Measurements from ENCODE around the gene RIN3. TPM values are rescaled to one million over a fixed set of nuclear protein-coding genes. Genes with fewer than 3 reads are reported as not detected.

The RIN3 gene
- total RNA-seq, 1 experiment from 2014 or later: 1.5 TPM

DNA sequence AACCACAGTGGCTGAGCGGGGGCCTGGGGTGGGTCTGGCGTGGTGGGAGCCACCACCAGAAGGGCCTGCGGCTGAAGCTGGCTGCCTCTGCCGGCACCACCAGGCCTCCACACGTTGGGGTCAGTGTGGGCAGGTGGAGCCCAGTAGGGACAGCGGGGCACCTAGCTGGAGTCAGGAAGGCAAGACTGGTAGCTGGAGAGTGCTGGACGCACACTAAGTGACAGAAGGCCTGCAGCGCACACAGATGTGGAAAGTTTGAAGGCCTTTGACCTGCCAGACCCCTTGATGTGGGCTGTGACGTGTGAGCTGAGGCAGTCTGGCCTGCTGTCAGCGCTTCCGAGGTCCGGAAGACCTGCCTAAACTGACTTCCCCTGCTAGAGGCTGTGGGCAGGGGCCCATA is 26.3 kb downstream of the RIN3 start:
- H2BK120ac ChIP-seq (ENCODE audit: low read depth, low read length, poor library complexity, severe bottlenecking): no peak overlapping the region
- H4K91ac ChIP-seq (ENCODE audit: insufficient read length, low read depth, low read length): no peak overlapping the region
- H3K18ac ChIP-seq (ENCODE audit: insufficient read length, low read depth, low read length): no peak overlapping the region
- no peak overlapping the region for H4K8ac ChIP-seq (replicated peaks; ENCODE audit: insufficient read length, low read depth, low read length)
- H3K23ac ChIP-seq (ENCODE audit: insufficient read length, low read depth, low read length): no peak overlapping the region
- H3K14ac ChIP-seq (ENCODE audit: insufficient read depth, low read length): no peak overlapping the region; the same call in 1 of the 2 replicates
- H3K4me1 ChIP-seq (ENCODE audit: insufficient read depth, low read length): no peaks in the 10 kb centered on the region; the same call in 1 of the 2 replicates
- H3K27ac Mint-ChIP-seq: no peak overlapping the region
- H2BK15ac ChIP-seq (ENCODE audit: low read depth, low read length): no peak overlapping the region
- DNase-seq: no peak
- H3K56ac ChIP-seq (ENCODE audit: insufficient read length, low read depth, low read length): no peak overlapping the region
- peaks cover 16 to 19% of the 10 kb centered on the region in 2 experiments for H3K4me1 Mint-ChIP-seq
- TF ChIP-seq, protein P1, sequence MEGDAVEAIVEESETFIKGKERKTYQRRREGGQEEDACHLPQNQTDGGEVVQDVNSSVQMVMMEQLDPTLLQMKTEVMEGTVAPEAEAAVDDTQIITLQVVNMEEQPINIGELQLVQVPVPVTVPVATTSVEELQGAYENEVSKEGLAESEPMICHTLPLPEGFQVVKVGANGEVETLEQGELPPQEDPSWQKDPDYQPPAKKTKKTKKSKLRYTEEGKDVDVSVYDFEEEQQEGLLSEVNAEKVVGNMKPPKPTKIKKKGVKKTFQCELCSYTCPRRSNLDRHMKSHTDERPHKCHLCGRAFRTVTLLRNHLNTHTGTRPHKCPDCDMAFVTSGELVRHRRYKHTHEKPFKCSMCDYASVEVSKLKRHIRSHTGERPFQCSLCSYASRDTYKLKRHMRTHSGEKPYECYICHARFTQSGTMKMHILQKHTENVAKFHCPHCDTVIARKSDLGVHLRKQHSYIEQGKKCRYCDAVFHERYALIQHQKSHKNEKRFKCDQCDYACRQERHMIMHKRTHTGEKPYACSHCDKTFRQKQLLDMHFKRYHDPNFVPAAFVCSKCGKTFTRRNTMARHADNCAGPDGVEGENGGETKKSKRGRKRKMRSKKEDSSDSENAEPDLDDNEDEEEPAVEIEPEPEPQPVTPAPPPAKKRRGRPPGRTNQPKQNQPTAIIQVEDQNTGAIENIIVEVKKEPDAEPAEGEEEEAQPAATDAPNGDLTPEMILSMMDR (conservative IDR thresholded peaks at IDR 0.05): no peak
- H3K27me3 ChIP-seq (ENCODE audit: insufficient read depth, low read length): no peaks in the 10 kb centered on the region
- H3K9ac ChIP-seq (ENCODE audit: extremely low read depth, insufficient read length, low read length): no peak overlapping the region
- H2BK12ac ChIP-seq (ENCODE audit: insufficient read length, low read depth, low read length): no peak overlapping the region
- no peaks in the 10 kb centered on the region for H3K79me1 ChIP-seq (ENCODE audit: insufficient read depth, low read depth, low read length, poor library complexity, severe bottlenecking)
- no peaks in the 10 kb centered on the region for H3K27me3 Mint-ChIP-seq (ENCODE audit: low read depth)
- H3K4me3 Mint-ChIP-seq: no peak overlapping the region
- H2BK20ac ChIP-seq (ENCODE audit: low read depth, low read length, poor library complexity, severe bottlenecking): no peak overlapping the region
- H3K9me3 ChIP-seq (ENCODE audit: control insufficient read depth, low read depth, low read length): no peaks in the 10 kb centered on the region
- no peaks in the 10 kb centered on the region for H3K79me2 ChIP-seq (ENCODE audit: insufficient read depth, low read length)
- no peak overlapping the region for H2BK5ac ChIP-seq (ENCODE audit: insufficient read length, low read length)
- H2AK5ac ChIP-seq (ENCODE audit: insufficient read length, low read length): no peak overlapping the region
- no peak overlapping the region for H3T11ph ChIP-seq (ENCODE audit: low read length)
- no peak overlapping the region for H4K5ac ChIP-seq (ENCODE audit: insufficient read length, low read depth, low read length)
- no peaks in the 10 kb centered on the region for H3K36me3 Mint-ChIP-seq (ENCODE audit: insufficient read depth in 1 of 3, low read depth in 3 of 3)
- H3K27ac ChIP-seq (ENCODE audit: insufficient read length, low read depth, low read length): no peak overlapping the region
- no CpG with 5 or more reads among the region's 12 CpGs for WGBS (ENCODE audit: extremely low coverage, insufficient read length, low lambda C conversion rate)
- H3K23me2 ChIP-seq (ENCODE audit: insufficient read length, low read depth, low read length, poor library complexity, severe bottlenecking): no peaks in the 10 kb centered on the region
- H4K20me1 ChIP-seq (ENCODE audit: control insufficient read depth, insufficient read depth, insufficient read length): no peaks in the 10 kb centered on the region
- H2AFZ ChIP-seq (ENCODE audit: low read length): no peak overlapping the region
- H3K4ac ChIP-seq (ENCODE audit: low read depth, low read length): no peak overlapping the region
- H3K9me3 Mint-ChIP-seq: no peaks in the 10 kb centered on the region
- H3K4me2 ChIP-seq (ENCODE audit: insufficient read depth, insufficient read length, low read length): no peak overlapping the region
